ENCODE results near the gene NFYB.

DNA sequence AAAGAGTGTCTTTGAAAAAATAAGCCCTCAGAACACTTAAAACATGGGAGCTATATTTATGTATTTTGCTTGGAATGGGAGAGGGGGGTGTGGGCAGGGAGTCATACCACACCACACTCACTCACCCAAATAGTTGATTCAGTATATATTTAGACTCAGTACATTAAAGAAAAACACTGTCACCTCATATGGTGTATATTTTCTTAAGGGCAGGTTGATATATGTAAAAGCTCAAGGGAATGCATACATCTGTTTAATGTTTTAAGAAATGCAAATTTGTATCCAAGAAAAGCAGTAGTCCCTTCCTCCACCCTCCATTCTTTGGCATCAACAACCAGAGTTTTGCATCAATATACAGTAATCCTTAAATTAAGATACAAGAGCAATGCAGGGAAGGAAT lies 1.4 kb downstream of the NFYB start:
- TF ChIP-seq, protein P1, sequence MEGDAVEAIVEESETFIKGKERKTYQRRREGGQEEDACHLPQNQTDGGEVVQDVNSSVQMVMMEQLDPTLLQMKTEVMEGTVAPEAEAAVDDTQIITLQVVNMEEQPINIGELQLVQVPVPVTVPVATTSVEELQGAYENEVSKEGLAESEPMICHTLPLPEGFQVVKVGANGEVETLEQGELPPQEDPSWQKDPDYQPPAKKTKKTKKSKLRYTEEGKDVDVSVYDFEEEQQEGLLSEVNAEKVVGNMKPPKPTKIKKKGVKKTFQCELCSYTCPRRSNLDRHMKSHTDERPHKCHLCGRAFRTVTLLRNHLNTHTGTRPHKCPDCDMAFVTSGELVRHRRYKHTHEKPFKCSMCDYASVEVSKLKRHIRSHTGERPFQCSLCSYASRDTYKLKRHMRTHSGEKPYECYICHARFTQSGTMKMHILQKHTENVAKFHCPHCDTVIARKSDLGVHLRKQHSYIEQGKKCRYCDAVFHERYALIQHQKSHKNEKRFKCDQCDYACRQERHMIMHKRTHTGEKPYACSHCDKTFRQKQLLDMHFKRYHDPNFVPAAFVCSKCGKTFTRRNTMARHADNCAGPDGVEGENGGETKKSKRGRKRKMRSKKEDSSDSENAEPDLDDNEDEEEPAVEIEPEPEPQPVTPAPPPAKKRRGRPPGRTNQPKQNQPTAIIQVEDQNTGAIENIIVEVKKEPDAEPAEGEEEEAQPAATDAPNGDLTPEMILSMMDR (IDR thresholded peaks at IDR 0.05) = no peak
- no peak for TF ChIP-seq EZH2 (IDR thresholded peaks at IDR 0.05; ENCODE audit: borderline replicate concordance, insufficient read depth, low read depth, low read length, poor library complexity, severe bottlenecking)

Data from B cell (primary cell).